Spleen (tissue), 7 donors: ENCODE data around the gene ALOX5AP.

Source experiments
- CTCF ChIP-seq, 11 experiments: fragments of 200-600 bp in 7 of 11; fragments of 450-650 bp in 4 of 11; sonication (generic) in 4 of 11; IDR thresholded peaks in 8 of 11; conservative IDR thresholded peaks in 3 of 11; 1 replicate in 7 of 11; 2 replicates in 4 of 11; pipeline versions ENCODE4 v1.4.0 to v1.8.0; 2016 to 2021; ENCODE audit warnings: antibody characterized with exemption in 11 of 11, inconsistent platforms in 4 of 11, mild to moderate bottlenecking in 1 of 11
- POLR2A ChIP-seq, 3 donors: fragments of 450-650 bp; IDR thresholded peaks; one replicate each; pipeline ENCODE4 v1.5.1; 2017; ENCODE audit warnings: antibody characterized with exemption in 3 of 3, mild to moderate bottlenecking in 1 of 3
- donor health status: DM: no; HTN: no; CAD: no; lungs with moderate emphysema.
- donor health status: DM: no; HTN: no; CAD: no.
- donor health status: DM: no; HTN: no; CAD: no.

- no peak for TF ChIP-seq POLR2A (IDR thresholded peaks at IDR 0.05)
- TF ChIP-seq CTCF (IDR thresholded peaks at IDR 0.05 in 8 of 11, conservative IDR thresholded peaks at IDR 0.05 in 3 of 11) = no peak
These were observed 24.9 kb upstream of the ALOX5AP start for GRCh38 chr13:30710442-30710841.
